ENCODE measurements around the gene MLLT10. TPM values are rescaled to one million over a fixed set of nuclear protein-coding genes. Genes with fewer than 3 reads are reported as not detected.

MLLT10 gene
- total and polyA plus RNA-seq, 4 donors = 20.6 to 97.8 (median 35.7) TPM

DNA sequence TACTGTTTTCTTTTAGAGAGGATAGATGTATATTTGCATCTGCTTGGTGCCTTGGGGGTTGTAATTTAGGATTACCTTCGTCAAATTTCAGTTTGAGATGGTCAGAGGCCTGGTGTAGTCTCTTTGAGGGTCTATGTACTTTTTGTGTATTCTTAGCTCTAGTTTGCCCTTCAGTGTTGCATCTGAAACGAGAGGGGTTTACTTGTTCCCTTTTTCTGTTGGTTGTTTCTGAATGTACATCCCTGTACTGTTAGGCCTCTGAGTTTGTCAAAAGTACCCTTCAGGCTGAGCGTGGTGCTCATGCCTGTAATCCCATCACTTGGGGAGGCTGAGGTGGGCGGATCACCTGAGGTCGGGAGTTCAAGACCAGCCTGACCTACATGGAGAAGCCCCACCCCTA is 60.0 kb downstream of the MLLT10 start:
- no peaks in the 10 kb centered on the region for H3K9me3 ChIP-seq (ENCODE audit: control insufficient read depth in 4 of 4, insufficient read depth in 3 of 4, low read length in 3 of 4)
- TF ChIP-seq, protein P1, sequence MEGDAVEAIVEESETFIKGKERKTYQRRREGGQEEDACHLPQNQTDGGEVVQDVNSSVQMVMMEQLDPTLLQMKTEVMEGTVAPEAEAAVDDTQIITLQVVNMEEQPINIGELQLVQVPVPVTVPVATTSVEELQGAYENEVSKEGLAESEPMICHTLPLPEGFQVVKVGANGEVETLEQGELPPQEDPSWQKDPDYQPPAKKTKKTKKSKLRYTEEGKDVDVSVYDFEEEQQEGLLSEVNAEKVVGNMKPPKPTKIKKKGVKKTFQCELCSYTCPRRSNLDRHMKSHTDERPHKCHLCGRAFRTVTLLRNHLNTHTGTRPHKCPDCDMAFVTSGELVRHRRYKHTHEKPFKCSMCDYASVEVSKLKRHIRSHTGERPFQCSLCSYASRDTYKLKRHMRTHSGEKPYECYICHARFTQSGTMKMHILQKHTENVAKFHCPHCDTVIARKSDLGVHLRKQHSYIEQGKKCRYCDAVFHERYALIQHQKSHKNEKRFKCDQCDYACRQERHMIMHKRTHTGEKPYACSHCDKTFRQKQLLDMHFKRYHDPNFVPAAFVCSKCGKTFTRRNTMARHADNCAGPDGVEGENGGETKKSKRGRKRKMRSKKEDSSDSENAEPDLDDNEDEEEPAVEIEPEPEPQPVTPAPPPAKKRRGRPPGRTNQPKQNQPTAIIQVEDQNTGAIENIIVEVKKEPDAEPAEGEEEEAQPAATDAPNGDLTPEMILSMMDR (IDR thresholded peaks at IDR 0.05; ENCODE audit: control extremely low read depth, extremely low read depth) = no peak
- H3K9ac ChIP-seq (ENCODE audit: insufficient read depth in 1 of 2, low read length in 2 of 2) = no peak overlapping the region
- H3K27ac ChIP-seq (ENCODE audit: low read depth in 1 of 2, low read length in 1 of 2) = no peak overlapping the region
- peaks cover 0 to 4% (median 1%) of the 10 kb centered on the region in 4 donors for H3K36me3 ChIP-seq (ENCODE audit: control insufficient read depth in 4 of 4, insufficient read depth in 4 of 4, low read length in 4 of 4)
- no peak overlapping the region for H3K4me3 ChIP-seq
- no peaks in the 10 kb centered on the region for H3K27me3 ChIP-seq (ENCODE audit: control insufficient read depth in 3 of 3, insufficient read depth in 3 of 3, low read length in 2 of 3)
- ATAC-seq (ENCODE audit: insufficient read depth, low FRiP score) (no peak), DNase-seq (no peak)
- 93 to 95% methylated on average over 5 of the region's 5 CpGs for WGBS, 2 donors
- peaks cover 0 to 3% (median 0%) of the 10 kb centered on the region in 5 donors for H3K4me1 ChIP-seq (ENCODE audit: control insufficient read depth in 5 of 5, insufficient read depth in 5 of 5, low read length in 5 of 5)

DNA sequence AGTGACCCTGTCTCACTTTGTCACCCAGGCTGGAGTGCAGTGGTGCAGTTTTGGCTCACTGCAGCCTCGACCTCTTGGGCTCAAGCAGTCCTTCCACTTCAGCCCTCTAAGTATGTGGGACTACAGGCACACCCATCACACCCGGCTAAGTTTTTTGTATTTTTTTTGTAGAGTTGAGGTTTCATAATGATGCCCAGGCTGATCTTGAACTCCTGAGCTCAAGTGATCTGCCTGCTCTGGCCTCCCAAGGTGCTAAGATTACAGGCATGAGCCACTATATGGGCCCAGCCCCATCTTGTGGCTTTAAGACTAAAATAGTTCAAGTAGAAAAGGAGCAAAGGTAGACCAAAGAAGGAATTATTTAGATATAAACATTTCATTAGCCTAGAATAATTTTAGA is 65.5 kb downstream of the MLLT10 start:
- Histone ChIP-seq H3K9ac (ENCODE audit: insufficient read depth in 1 of 2, low read length in 2 of 2) (no peak overlapping the region), H3K4me3 (no peak overlapping the region), H3K27ac (ENCODE audit: low read depth in 1 of 2, low read length in 1 of 2) (no peak overlapping the region), H3K4me1 (ENCODE audit: control insufficient read depth in 5 of 5, insufficient read depth in 5 of 5, low read length in 5 of 5) (peaks cover 0 to 4% (median 0%) of the 10 kb centered on the region in 5 donors), H3K9me3 (ENCODE audit: control insufficient read depth in 4 of 4, insufficient read depth in 3 of 4, low read length in 3 of 4) (no peaks in the 10 kb centered on the region), H3K36me3 (ENCODE audit: control insufficient read depth in 4 of 4, insufficient read depth in 4 of 4, low read length in 4 of 4) (no peaks in the 10 kb centered on the region), H3K27me3 (ENCODE audit: control insufficient read depth in 3 of 3, insufficient read depth in 3 of 3, low read length in 2 of 3) (no peaks in the 10 kb centered on the region)
- TF ChIP-seq, protein P1 (IDR thresholded peaks at IDR 0.05; ENCODE audit: control extremely low read depth, extremely low read depth) = no peak
- DNase-seq = no peak
- peak; percentile 58 for ATAC-seq (ENCODE audit: insufficient read depth, low FRiP score)
- 65 to 75% methylated on average over 2 of the region's 2 CpGs for WGBS, 2 donors

DNA sequence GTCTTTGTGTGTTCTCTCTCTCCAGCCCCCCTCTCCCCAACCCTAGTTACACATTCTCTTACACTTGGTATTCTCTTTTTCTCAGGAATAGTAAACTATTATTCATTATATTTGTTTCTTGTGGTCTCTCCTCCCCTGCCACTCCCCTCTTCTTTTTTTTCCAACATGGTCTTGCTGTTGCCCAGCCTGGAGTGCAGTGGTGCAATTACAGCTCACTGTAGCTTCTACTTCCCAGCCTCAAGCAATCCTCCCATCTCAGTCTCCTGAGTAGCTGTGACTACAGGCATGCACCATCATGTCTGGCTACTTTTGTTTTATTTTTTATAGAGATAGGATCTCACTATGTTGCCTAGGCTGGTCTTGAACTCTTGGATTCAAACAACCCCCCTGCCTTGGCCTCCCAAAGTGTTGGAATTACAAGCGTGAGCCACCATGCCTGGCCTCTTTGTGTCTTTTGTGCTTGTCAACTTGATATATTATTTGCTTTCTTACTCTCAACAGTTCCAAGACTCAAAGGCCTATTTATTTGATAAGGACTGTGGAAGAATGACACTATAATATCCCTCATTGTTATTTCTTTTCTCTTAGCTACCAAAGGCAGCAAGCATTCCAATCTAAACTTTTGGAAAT is 66.9 kb downstream of the MLLT10 start:
- Histone ChIP-seq H3K9me3 (ENCODE audit: control insufficient read depth in 4 of 4, insufficient read depth in 3 of 4, low read length in 3 of 4) (no peaks in the 10 kb centered on the region), H3K27ac (ENCODE audit: low read depth in 1 of 2, low read length in 1 of 2) (no peak overlapping the region), H3K27me3 (ENCODE audit: control insufficient read depth in 3 of 3, insufficient read depth in 3 of 3, low read length in 2 of 3) (no peaks in the 10 kb centered on the region), H3K4me3 (no peak overlapping the region), H3K4me1 (ENCODE audit: control insufficient read depth in 5 of 5, insufficient read depth in 5 of 5, low read length in 5 of 5) (peaks cover 0 to 4% (median 0%) of the 10 kb centered on the region in 5 donors), H3K9ac (ENCODE audit: insufficient read depth in 1 of 2, low read length in 2 of 2) (no peak overlapping the region), H3K36me3 (ENCODE audit: control insufficient read depth in 4 of 4, insufficient read depth in 4 of 4, low read length in 4 of 4) (peaks cover 0 to 1% (median 0%) of the 10 kb centered on the region in 4 donors)
- no peak for DNase-seq
- ATAC-seq (ENCODE audit: insufficient read depth, low FRiP score) = no peak
- TF ChIP-seq, protein P1 (IDR thresholded peaks at IDR 0.05; ENCODE audit: control extremely low read depth, extremely low read depth) = no peak
- whole genome bisulfite sequencing, 2 donors = 72 to 90% methylated on average over 1 of the region's 1 CpG

DNA sequence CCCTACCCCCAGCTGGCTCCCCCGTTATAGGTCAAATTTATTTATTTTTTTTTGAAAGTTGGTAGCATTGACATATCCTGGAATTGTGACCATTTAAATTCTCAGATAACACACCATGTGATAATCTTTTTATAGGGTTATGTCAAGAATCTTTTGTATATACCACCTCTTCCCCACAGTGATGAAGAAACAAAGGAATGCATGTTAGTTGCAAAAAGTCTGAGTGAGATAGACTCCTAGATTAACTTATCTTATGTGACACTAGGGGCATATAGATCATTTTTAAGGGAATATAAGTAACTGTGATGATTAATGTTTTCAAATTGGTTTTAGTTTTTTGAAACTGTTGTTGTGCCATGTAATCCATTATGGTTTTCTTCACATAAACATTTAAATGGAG is 68.3 kb downstream of the MLLT10 start:
- 77 to 78% methylated on average over 1 of the region's 1 CpG for WGBS, 2 donors
- ATAC-seq (ENCODE audit: insufficient read depth, low FRiP score) = no peak
- TF ChIP-seq, protein P1 (IDR thresholded peaks at IDR 0.05; ENCODE audit: control extremely low read depth, extremely low read depth) = no peak
- no peak overlapping the region for H3K9ac ChIP-seq (ENCODE audit: insufficient read depth in 1 of 2, low read length in 2 of 2)
- peaks cover 0 to 5% (median 0%) of the 10 kb centered on the region in 5 donors for H3K4me1 ChIP-seq (ENCODE audit: control insufficient read depth in 5 of 5, insufficient read depth in 5 of 5, low read length in 5 of 5)
- peaks cover 0 to 3% (median 0%) of the 10 kb centered on the region in 4 donors for H3K36me3 ChIP-seq (ENCODE audit: control insufficient read depth in 4 of 4, insufficient read depth in 4 of 4, low read length in 4 of 4)
- no peak for DNase-seq
- no peak overlapping the region for H3K27ac ChIP-seq (ENCODE audit: low read depth in 1 of 2, low read length in 1 of 2)
- no peaks in the 10 kb centered on the region for H3K9me3 ChIP-seq (ENCODE audit: control insufficient read depth in 4 of 4, insufficient read depth in 3 of 4, low read length in 3 of 4)
- H3K27me3 ChIP-seq (ENCODE audit: control insufficient read depth in 3 of 3, insufficient read depth in 3 of 3, low read length in 2 of 3) = no peaks in the 10 kb centered on the region
- no peak overlapping the region for H3K4me3 ChIP-seq

Data from lung (tissue), 12 donors.